Activated CD4-positive, alpha-beta T cell treated with anti-CD3 and anti-CD28 coated beads, Interleukin-2, amount 50 U/mL, for 4 hours (primary cell): ENCODE data around the gene ERC2.
"Not testable (repeated sequence)": the region's sequence is repeated elsewhere in the genome, so short reads cannot be mapped to it uniquely, and the experiment has no call there.

Source experiments
- DNase-seq, 2 experiments: peaks; one replicate each; pipeline ENCODE4 v3.0.0-alpha.2; 2020

Gene ERC2

DNA sequence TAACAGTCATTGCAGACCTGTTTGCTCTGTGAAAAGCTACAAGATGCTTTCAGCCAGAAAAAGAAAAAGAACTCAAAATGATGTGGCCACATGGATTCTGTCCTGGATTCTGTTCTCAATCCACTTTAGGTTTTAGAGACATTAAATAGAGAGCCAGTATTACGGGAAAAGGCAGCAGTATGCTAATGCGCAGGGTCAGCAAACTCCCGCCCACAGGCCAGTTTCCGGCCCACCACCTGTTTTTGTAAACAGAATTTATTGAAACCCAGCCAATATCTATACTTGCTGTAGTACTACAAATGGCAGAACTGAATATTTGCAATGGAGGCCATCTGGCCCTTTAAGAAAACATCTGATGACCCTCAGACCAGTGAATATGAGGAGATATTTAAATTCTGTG is 416.1 kb downstream of the ERC2 start:
- no peak for DNase-seq

DNA sequence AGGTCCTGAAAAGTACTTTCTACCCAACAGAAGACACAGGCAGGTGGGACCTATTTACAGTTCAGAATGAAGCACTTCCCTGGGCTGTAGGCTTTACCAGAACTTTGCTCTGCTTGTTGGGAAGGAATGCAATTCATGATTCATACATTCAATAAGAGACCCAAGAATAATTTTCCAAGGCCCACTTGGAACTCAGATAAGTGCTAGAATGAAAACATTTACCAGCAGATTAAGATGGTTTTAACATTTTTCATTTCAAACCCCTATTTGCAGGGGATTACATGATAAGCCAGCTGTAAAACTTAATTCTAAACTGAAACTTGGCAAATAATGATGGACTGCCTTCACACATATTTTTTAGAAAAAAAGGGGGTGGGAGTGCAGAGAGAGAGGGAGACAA is 417.2 kb downstream of the ERC2 start:
- DNase-seq: no peak

DNA sequence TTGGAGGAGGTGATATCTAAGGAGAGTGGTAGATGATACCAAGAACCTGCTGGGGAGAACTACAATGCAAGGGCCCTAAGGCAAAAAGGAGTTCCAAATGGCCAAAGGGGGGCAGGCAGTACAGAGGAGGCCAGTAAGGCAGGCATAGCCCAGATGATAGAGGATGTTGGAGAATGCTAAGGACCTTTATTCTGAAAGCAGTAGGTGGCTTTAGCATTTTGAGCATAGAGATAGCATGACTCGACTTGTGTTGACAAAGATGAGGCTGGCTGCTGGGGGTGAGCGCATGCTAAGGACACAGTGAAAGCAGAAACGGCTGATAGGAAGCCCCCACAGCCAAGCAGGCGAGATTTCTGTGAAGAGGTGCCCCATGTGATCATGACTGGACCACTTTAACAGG is 419.3 kb downstream of the ERC2 start:
- DNase-seq: no peak

DNA sequence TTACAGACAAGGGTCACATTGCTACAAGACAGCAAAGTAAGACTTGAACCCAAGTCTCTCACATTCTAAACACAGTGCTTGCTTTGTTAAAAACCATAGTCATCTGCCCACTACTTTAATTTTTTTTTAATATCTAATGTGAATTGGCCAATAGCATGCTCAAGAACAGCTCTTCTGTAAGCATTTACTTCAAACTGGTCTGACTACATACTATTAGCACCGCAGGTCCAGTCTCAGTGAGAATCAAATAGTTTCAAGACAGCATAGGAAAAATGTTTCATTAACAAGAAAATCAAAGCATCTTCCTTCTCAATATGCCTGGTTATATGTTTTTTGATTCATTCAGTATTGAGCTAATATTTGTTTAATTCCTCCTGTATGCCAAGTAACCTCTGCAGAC is 419.9 kb downstream of the ERC2 start:
- no peak for DNase-seq

DNA sequence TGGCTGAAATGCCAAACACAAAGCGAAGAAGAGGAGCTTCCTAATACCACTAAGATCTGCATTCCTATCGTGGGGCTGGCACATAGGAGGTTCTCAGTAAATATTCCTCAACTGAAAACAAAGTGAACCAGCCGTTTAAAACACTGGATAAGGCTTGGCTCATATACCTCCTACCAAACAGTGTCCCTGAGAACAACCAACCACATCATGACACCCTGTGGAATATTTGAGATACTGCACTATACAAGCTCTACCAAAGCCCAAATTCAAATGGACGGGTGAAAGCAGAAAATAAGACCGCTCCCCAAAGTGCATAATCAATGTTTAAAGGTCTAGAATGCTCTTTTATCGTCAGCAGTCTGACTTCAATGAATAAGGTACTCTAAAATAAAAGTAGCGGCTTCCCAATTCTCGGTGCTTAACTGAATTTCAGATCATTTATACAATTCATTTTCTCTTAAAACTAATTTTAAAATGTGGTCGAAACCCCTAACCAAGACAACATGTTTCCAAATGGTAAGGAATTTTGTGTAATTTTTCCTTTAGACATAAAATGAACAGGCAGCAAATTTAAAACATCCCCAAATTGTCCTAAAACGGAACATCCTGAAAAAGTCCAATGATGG is 425.8 kb downstream of the ERC2 start:
- DNase-seq: no peak

DNA sequence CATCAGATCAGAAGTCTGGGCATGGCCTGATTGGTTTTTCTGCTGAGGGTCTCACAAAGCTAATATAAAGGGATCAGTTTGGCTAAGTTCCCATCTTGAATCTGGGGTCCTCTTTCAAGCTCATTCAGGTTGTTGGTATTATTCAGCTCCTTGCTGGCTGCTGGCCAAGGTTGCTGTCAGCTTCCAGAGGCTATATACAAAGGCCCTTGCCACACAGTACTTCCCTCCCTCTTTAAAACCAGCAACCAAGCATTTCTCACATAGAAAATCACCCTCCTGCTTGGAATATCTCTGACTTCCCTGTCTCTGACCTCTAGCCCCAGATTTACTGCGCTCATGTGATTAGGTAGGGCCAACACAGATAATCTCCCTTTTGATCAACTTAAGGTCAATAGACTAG is 442.9 kb downstream of the ERC2 start:
- DNase-seq: no peak

DNA sequence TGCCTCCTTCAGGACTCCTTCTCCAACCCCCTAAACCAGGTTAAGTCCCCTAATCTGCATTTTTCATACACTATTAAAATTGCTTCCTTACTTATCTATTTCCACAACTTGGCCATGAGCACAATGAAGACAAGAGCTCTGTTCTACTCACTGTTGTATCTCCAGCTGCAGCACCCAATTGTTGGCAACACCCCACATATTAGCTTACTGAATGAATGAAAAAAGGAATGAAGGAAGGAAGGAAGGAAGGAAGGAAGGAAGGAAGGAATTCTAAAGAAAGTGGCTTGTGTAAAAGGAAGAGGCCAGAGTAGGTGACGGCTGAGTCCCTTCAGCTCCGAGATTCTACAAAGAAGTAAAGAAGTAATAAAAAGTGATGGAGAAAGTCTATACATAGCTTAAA is 444.7 kb downstream of the ERC2 start:
- DNase-seq: no peak

DNA sequence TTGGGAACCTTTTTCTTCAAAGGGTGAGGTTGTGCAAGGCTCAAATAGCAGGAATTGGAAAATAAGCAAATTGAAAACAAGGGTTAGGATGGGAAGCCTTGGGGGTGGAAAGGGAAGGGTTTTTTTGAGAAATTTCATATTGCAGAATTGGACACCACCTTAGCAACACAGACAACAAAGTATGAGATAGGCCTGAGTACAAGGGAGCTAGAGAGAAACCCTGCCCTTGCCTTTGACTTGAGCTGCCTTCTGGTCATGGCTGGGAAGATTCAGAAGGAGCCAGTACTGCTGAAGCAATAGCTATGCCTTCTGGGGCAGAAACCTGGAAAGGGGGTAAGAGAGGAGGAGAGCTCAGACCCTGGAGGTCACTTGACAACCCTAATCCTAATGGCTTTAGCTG is 445.6 kb downstream of the ERC2 start:
- no peak for DNase-seq

DNA sequence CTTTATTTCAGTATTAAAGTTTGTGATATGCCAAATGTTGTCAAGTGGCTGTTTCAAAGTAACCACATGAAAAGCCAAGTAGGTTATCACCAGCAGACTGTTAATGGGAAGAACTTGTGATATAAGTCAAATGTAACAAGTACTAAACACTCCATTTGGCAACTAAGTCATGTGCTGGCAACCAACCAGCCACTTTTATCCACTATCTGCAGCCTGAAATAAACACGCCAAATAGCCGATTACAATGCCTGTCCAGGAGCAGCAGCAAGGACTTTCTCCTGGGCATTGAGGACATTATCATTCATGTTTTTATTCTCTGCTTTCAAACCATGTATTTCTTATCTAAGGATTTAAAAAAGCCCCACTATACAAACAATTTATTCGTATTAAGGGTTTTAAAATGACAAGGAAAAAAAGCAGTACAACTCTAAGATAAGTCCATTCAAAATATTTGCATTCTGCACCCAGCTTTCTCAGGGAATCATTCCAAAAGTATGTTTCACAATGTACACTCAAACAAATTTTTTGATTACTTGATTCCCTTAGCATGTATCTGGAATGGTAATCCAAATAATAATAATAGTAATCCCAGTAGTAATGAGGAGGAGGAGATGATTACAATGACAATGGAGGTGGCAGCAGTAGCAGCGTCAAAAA is 448.6 kb downstream of the ERC2 start:
- no peak for DNase-seq

DNA sequence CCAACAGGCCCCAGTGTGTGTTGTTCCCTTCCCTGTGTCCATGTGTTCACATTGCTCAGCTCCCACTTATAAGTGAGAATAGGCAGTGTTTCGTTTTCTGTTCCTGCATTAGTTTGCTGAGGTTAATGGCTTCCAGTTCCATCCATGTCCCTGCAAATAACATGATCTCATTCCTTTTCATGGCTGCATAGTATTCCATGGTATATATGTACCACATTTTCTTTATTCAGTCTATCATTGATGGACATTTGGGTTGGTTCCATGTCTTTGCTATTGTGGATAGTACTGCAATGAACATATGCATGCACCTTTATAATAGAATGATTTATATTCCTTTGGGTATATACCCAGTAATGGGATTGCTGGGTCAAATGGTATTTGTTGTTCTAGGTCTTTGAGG is 452.9 kb downstream of the ERC2 start:
- not testable (repeated sequence) for DNase-seq

DNA sequence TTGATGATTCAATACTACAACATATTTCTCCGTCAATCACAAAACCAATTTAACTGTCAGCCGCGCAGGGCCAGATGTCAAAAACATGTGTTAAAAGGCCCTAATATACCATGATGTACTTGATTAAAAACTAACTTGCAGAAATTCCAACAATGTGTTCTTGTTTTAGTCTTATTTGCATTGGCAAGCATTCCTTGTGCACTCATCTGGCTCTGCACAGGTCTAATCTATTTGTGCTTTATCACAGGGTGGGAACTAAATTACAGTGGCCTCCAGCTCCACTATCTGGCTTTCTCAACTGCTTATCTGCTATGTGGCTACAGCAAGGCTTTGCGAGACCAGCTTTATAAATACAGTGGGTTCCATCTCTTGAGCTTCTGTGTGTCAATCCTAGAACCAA is 455.5 kb downstream of the ERC2 start:
- no peak for DNase-seq

DNA sequence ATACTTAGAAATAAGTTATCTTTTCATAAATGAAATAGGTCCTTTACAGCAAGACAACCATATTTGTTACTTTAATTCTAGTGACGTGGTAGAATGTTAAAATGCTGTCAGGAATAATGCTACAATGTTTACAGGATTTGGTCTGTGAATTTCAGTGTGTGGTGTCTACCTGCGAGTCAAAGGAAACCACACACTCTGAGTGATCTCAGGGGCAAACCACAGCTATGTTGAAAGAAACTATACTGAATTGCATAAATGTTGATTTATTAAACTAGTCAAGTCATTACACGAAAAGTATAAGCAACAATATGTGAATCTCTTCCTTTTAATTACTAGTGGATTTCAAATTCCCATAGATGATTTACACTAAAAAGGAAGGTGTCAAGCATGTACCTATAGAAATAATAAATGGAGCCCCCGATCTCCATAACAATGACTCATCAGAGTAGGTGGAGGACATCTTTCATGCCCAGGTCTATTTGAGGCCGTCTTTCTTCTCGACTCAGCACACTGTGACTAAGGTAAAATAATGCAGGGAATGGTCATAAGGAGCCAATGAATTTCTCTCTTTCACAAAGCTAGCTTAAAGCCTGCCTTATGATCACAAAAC is 463.0 kb downstream of the ERC2 start:
- no peak for DNase-seq

DNA sequence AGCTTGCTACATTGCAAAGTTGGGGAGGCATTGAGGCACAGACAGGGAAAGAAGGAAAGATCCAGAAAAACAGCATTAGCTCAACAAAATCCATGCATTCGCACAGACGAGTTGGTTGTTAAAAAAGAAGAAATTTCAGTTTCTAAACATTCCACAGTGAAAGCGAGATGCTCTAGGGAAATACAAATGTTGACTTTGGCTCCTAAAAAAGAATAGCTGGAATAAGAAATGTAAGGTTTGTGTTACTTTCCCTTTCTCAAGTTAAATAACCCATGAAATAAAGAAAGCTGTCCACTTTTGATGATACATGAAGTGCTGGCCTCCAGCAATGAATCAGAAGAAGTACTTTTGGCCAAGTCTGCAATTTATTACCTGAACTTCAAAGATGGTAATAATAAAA is 465.1 kb downstream of the ERC2 start:
- DNase-seq: no peak

DNA sequence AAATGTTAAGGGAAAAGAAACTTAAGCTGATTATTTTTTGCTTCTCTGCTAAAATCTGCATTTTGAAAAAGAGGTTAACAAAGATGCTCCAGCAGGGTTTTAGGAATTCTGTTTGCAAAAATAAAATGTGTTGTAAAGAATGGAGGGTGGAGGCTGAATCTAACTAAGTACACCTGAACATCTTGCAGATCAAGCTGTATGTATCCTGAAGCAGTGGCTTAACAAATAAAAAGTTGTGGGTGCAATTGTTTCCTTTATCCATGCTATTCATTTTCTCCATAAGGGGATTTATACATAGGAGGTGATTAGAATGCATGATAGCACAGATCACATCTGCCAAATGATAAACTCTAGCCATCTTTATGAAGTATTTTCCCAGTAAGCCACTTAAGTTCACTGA is 466.3 kb downstream of the ERC2 start:
- DNase-seq: no peak

DNA sequence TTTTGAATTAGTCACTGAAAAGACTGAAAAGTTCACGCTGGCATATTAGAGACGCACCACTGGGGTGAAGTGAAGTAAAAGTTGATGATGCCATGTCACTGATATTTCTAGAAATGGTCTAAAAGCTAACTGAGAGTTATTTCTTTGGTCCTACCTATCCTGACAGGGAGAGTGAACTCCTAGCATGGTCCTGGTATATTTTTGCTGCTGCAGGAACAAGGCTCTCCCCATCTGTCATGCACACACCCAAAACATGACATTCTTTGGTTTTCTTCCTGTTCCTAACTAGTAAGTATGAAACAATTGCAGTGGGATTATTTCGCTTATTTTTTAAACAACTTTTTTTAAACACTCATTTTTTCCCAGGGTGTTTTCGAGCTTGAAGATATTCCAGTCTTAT is 466.7 kb downstream of the ERC2 start:
- no peak for DNase-seq

DNA sequence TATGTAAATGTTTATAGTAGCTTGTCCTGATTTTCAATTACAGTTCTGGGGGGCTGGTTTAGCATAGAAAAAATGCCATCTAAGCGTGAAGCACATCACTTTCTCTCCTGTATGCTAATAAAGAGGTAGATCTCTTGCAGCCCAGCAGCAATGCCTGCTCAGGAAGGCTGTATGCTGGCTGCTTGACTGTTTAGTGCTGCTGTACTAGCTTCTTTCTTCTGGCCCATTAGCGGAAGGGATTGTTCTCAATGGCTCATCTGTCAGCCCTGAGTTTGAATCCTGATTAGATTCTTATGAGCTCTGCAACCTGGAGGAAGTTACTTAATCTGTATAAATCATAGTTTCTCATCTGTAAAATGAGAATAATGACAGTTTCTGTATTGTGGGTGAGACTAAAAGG is 478.9 kb downstream of the ERC2 start:
- DNase-seq: no peak

DNA sequence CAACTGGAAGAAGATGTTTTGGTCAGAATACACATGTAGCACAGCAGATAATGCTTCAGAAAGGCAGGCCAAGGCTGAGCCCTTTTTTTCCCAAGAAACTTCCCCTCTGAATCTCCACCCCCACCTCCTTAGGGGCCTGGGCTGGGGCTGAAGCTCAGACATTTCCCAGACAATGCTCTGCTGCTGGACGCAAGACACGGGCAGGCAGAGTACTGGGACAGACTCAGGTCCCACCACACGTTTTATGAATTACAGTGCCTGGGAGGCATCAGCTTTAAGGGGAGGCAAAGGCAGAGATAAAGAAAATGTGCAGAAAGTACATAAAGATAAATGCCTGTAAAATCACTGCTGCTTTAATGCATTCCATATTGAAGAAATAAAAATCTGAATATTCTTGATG is 479.4 kb downstream of the ERC2 start:
- DNase-seq: no peak

DNA sequence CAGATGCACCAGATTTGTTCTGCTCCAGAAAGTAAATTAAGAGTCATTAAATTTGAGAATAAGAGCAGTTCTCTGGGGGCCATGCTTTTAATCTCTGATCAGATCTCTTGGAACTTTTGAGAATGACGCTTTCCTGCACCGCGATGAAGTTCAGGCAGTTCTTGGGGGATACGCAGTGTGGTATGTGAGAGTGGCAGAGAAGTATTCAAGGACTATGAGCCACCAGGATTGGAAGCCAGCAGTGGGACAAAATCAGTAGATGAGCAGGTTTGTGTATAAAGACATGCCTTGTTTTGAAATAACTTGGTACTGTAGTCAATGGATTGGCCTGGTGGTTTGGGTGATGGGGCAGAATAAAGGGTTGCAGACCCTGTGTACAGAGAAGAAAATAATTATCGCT is 483.6 kb downstream of the ERC2 start:
- DNase-seq: no peak

DNA sequence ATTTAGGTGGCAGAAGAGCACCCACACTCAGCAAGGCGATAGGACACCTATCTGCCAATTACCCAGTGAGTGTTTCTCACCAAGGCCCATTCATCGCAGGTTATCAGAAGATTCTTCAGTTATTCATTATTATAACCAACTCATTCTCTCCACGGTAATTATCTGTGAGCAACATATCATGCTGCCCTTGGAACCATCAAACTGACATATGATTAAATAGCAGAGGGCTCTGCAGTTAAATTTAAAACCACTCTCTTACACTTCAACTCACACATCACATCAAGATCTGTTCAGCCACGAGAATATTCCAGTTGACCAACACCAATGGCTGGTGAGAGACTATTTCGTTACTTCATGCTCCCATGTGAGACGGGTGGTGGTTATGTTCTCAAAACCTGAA is 489.3 kb downstream of the ERC2 start:
- no peak for DNase-seq

DNA sequence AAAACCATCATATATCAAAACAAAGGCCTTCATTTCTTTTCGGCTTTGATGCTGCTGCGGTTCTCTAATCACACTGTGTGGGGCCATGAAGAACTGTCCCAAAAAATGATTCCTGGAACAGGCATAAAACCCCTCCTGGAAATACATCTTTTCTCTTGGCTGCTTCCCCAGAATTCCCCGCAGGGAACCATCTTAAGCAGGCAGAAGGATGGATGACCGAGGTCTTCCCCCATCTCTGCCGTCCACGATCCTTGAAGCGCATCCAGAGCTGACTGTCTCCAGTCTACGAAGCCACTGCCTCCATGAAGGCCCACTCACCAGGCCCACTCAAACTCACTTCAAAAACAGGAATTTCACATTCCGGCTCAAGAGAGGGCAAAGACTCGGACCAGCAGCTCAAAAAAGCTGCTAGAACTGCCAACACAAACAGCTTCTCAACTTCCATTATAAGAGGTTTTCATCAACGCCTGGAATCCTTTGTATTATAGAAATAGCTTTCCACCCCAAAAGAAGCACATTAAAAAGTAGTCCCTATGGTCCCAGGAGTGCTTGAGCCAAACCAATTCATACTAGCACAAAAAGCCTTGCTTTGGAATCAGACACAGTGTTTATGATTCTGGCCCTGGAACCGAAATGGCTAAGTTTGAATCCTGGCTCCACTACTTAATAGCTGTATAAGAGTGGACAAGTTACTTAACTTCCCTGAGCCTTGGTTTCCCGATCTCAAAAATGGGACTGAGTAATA is 493.7 kb downstream of the ERC2 start:
- DNase-seq: no peak

DNA sequence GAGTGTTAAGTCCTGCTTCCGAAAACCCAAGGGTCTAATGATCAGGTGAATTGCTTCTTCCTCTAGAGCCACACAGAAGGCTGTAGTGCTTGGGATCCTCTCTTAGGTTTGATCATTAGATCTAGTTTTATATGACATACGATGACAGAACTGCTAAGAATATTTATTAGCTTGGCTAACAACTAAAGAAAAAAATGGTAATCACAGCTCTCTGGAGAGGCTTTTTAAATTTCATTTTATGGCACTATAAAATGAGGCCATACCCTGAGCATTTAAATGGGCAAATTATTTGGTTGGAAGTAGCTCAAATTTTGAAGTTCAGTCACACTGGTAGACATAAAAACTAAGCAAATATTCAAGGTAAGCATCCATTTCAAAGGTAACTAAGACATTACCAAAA is 498.6 kb downstream of the ERC2 start:
- no peak for DNase-seq

DNA sequence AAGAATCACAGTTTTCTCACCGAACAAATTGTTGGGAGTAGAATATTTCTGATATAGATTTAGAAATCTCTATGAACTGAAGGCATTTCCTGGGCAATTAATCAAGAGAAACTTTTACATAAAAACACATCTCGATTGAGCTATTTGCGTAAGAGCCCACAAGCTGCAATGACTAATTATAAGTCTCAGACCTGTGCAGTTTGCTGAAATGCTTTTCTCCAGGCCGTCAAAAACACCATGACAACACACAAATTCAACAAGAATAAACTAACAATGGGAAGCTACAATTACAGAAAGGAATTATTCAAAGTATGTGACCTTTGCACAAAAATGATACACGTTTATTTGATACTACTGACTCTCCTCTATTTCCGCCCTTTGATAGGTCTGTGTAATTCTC is 499.9 kb downstream of the ERC2 start:
- DNase-seq: no peak

DNA sequence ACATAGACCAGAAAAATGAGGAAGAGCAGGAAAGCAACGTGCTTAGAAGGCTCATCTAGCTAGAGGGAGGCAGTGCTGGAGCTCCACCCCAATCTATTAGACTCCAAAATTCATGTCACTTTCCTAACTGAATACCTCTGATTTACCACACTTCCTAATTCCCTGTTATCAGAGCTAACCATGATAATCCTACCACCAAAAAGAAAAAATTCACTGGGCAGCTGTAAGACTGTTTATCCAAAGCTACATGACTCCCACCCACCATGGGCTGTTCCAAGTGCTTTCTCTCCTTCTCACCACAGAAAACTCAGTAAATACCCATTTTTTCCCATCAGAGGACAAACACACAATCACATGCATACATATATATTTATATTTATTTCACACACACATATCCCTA is 501.7 kb downstream of the ERC2 start:
- DNase-seq: no peak

DNA sequence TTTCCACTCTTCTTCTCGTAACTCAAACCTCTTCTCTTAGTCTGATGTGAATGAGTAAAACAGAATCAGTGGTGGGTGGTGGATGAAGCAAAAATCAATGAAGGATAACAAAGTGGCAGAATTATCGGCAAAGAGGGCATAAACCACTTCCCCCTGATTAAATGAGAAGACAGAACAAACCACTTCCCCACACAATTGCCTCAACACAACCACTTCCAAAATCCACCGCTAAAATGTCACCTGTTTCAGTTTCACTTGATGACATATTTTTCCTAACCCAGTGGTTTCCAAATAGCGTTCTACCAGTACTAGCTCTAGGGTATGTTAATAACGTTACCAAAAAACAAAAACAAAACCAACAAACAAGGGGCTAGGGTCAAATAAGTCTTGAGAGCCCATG is 502.5 kb downstream of the ERC2 start:
- no peak for DNase-seq
